ENCODE measurements around the gene HOXB3.

The HOXB3 gene

DNA sequence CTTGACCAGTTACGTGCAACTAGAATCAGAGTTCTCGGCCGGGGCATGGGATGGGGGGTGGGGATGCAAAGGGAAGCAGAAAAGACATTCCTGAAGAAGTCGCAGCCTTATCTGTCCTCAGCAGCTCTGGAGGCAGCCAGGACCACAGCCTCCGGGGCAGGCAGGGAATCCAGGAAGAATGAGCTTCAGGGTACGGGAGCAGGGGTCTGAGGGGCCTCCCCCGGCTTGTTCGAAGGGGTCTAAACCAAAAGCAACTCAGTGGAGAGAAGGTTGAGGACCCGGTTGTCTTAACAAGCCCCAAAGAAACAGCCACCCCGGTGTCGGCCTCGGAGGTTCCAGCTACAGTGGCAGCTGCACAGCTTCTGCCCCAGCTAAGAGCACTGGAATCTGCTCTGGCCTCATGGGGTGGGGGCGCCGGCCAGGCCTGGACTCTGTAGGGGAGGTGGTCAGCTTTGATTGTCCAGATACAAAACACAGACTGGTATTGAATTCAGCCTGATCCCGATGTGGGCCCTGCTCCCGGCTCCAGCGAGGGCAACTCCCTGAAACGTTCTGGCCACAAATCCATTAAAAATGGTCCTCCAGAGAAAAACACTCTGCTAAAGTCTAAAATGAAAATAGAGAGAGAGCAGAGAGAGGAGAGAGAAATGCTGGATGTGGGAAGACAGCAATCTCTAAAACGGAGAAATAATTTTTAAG lies 19.6 kb downstream of the HOXB3 start:
- Histone ChIP-seq H3F3A (ENCODE audit: insufficient read depth, low read length) (no peaks in the 10 kb centered on the region), H4K20me1 (ENCODE audit: insufficient read depth, low read length) (no peaks in the 10 kb centered on the region), H3K9me3 (ENCODE audit: low read length) (no peaks in the 10 kb centered on the region), H3K9ac (ENCODE audit: low read length) (no peak overlapping the region), H3K4me1 (ENCODE audit: insufficient read depth, low read length, severe bottlenecking) (no peaks in the 10 kb centered on the region), H3K36me3 (ENCODE audit: insufficient read depth, low read length) (no peaks in the 10 kb centered on the region), H2AFZ (ENCODE audit: low read length) (no peak overlapping the region), H3K27me3 (ENCODE audit: insufficient read depth, low read length) (no peaks in the 10 kb centered on the region; the same call in 1 of the 2 replicates), H3K79me2 (ENCODE audit: insufficient read depth, low read length) (no peaks in the 10 kb centered on the region), H3K27ac (ENCODE audit: low read depth, low read length, poor library complexity, severe bottlenecking) (no peak overlapping the region), H3K4me2 (ENCODE audit: low read length) (no peak overlapping the region), H3K4me3 (ENCODE audit: low read depth, low read length, poor library complexity, severe bottlenecking) (no peak overlapping the region), H3K9me2 (ENCODE audit: low read depth, low read length) (no peaks in the 10 kb centered on the region)
- TF ChIP-seq, protein P1, sequence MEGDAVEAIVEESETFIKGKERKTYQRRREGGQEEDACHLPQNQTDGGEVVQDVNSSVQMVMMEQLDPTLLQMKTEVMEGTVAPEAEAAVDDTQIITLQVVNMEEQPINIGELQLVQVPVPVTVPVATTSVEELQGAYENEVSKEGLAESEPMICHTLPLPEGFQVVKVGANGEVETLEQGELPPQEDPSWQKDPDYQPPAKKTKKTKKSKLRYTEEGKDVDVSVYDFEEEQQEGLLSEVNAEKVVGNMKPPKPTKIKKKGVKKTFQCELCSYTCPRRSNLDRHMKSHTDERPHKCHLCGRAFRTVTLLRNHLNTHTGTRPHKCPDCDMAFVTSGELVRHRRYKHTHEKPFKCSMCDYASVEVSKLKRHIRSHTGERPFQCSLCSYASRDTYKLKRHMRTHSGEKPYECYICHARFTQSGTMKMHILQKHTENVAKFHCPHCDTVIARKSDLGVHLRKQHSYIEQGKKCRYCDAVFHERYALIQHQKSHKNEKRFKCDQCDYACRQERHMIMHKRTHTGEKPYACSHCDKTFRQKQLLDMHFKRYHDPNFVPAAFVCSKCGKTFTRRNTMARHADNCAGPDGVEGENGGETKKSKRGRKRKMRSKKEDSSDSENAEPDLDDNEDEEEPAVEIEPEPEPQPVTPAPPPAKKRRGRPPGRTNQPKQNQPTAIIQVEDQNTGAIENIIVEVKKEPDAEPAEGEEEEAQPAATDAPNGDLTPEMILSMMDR (IDR thresholded peaks at IDR 0.05; ENCODE audit: low read length), result no peak

DNA sequence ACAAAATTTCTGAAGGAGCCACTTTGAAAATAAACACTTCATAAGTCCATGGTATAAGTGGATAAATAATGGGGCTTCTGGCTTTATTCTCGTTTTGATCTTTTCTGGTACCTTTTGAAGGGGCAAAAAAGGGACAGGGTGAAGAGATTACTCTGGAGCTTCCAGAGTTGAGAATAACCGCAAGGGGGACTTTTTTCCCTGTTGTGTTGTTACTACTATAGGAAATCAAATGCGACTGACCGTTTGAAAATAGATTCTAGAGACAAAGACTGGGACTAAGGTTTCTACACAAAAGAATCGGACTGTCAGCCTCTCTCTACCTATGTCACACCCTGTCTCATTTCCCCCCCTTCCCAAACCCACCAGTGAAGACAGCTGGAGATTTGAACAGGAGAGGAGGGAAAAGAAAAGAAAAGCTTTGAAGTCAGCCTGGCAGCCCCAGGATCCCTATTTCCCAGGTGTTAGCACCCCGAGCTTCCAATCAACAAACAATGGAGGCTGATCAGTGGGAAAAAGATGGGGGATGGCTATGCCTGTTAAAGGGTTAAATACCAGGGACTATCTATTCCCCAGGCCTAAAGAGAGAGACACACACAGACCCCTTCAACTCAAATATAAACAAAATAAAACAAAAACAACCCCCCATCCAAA lies 20.2 kb downstream of the HOXB3 start:
- H3F3A ChIP-seq (ENCODE audit: insufficient read depth, low read length), result no peaks in the 10 kb centered on the region
- H3K36me3 ChIP-seq (ENCODE audit: insufficient read depth, low read length), result no peaks in the 10 kb centered on the region
- H3K9me3 ChIP-seq (ENCODE audit: low read length), result no peaks in the 10 kb centered on the region
- no peaks in the 10 kb centered on the region for H4K20me1 ChIP-seq (ENCODE audit: insufficient read depth, low read length)
- no peaks in the 10 kb centered on the region for H3K9me2 ChIP-seq (ENCODE audit: low read depth, low read length)
- H3K4me2 ChIP-seq (ENCODE audit: low read length), result no peak overlapping the region
- H3K9ac ChIP-seq (ENCODE audit: low read length), result no peak overlapping the region
- no peaks in the 10 kb centered on the region for H3K79me2 ChIP-seq (ENCODE audit: insufficient read depth, low read length)
- no peak overlapping the region for H3K4me3 ChIP-seq (ENCODE audit: low read depth, low read length, poor library complexity, severe bottlenecking)
- no peaks in the 10 kb centered on the region for H3K4me1 ChIP-seq (ENCODE audit: insufficient read depth, low read length, severe bottlenecking)
- no peaks in the 10 kb centered on the region; the same call in 1 of the 2 replicates for H3K27me3 ChIP-seq (ENCODE audit: insufficient read depth, low read length)
- no peak overlapping the region for H3K27ac ChIP-seq (ENCODE audit: low read depth, low read length, poor library complexity, severe bottlenecking)
- TF ChIP-seq, protein P1 (IDR thresholded peaks at IDR 0.05; ENCODE audit: low read length), result no peak
- no peak for TF ChIP-seq EZH2 (IDR thresholded peaks at IDR 0.05; ENCODE audit: borderline replicate concordance, low read length)
- no peak overlapping the region for H2AFZ ChIP-seq (ENCODE audit: low read length)

DNA sequence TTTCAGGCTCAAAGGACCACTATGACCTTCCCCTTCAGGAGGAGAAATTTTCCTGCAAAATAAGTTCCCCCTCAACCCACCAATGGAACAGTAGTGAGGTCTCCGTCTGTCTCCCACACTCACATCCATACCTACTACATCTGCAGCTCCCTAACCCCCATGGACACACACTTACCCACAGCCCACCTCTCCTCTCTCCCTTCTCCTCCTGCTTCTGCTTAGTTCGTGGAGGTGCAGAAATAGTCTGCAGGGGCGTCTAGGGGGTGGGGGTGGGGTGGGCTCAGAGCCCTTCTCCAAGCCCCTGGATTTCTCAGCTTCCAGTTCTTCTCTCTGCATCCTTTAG lies 20.8 kb downstream of the HOXB3 start:
- Histone ChIP-seq H3K27me3 (ENCODE audit: insufficient read depth, low read length) (no peaks in the 10 kb centered on the region), H4K20me1 (ENCODE audit: insufficient read depth, low read length) (no peaks in the 10 kb centered on the region), H3K4me1 (ENCODE audit: insufficient read depth, low read length, severe bottlenecking) (no peaks in the 10 kb centered on the region), H3K27ac (ENCODE audit: low read depth, low read length, poor library complexity, severe bottlenecking) (no peak overlapping the region), H3F3A (ENCODE audit: insufficient read depth, low read length) (no peaks in the 10 kb centered on the region), H3K79me2 (ENCODE audit: insufficient read depth, low read length) (no peaks in the 10 kb centered on the region), H3K4me2 (ENCODE audit: low read length) (no peak overlapping the region), H3K36me3 (ENCODE audit: insufficient read depth, low read length) (no peaks in the 10 kb centered on the region), H3K9me3 (ENCODE audit: low read length) (no peaks in the 10 kb centered on the region), H3K9ac (ENCODE audit: low read length) (no peak overlapping the region), H3K9me2 (ENCODE audit: low read depth, low read length) (no peaks in the 10 kb centered on the region), H2AFZ (ENCODE audit: low read length) (no peak overlapping the region), H3K4me3 (ENCODE audit: low read depth, low read length, poor library complexity, severe bottlenecking) (no peak overlapping the region)
- no peak for TF ChIP-seq EZH2 (IDR thresholded peaks at IDR 0.05; ENCODE audit: borderline replicate concordance, low read length)
- TF ChIP-seq, protein P1 (IDR thresholded peaks at IDR 0.05; ENCODE audit: low read length), result no peak
